GM19238 (cell line): ENCODE measurements around the gene VEGFB.

Experiments used
- DNase-seq: peaks from one replicate; pipeline ENCODE4 v3.0.0; 2011; ENCODE audit warnings: low spot score; ENCODE audit not compliant: insufficient read length

VEGFB gene, protein sequence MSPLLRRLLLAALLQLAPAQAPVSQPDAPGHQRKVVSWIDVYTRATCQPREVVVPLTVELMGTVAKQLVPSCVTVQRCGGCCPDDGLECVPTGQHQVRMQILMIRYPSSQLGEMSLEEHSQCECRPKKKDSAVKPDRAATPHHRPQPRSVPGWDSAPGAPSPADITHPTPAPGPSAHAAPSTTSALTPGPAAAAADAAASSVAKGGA

DNA sequence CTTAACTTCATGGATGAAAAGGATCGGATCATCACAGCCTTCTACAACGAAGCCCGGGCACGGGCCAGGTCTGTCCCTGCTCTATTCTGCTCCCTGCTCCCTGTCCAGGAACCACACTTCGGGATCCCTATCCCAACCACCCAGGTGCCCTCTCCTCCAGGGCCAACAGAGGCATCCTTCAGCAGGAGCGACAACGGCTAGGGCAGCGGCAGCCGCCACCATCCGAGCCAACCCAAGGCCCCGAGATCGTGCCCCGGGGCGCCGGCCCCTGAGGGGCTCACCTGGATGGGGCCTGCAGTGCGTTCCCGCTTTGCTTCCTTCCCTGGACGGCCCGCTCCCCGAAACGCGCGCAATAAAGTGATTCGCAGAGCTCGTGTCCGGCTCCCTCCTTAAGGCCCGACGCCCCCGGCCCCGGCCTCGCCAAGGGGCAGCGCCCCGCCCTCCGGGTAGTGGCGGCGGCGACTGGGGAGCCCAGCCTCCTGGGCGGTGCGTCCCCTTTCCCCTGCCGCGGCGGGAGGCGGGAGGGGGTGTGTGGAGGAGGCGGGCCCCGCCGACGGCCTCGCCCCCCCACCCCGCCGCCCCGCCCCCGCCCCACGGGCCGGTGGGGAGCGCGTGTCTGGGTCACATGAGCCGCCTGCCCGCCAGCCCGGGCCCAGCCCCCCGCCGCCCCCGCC, at the start of gene VEGFB:
VEGFB (plus strand) TSS at position 672 of the 674 bp plus-strand sequence. CDS start 250 bp downstream, outside the sequence.
- DNase-seq = peak; percentile 75

DNA sequence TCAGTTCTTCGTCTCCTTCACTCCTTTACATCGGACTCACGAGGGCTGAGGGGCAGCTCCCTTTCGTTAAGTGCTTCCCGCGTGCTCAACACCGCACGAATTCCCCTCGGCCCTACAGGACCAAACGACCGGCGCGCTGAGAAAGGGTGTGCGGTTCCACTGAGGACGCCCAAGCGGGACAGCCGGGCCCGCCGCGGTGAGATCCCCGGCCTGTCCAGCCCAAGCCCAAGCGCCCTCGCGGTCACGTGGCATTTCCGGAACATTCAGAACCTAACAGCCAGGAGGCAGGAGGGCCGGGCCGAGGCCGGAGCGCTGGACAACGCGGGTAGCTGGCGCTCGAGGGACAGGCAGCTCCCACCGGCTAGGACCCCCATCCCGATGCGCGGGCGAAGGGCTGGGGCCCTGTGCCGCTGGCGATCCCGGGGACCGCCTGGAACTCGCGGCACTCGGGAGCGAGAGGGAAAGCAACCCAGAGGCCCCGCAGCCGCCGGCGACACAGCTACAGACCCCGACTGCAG, 49.1 kb upstream of the VEGFB start:
- peak; percentile 28 for DNase-seq

DNA sequence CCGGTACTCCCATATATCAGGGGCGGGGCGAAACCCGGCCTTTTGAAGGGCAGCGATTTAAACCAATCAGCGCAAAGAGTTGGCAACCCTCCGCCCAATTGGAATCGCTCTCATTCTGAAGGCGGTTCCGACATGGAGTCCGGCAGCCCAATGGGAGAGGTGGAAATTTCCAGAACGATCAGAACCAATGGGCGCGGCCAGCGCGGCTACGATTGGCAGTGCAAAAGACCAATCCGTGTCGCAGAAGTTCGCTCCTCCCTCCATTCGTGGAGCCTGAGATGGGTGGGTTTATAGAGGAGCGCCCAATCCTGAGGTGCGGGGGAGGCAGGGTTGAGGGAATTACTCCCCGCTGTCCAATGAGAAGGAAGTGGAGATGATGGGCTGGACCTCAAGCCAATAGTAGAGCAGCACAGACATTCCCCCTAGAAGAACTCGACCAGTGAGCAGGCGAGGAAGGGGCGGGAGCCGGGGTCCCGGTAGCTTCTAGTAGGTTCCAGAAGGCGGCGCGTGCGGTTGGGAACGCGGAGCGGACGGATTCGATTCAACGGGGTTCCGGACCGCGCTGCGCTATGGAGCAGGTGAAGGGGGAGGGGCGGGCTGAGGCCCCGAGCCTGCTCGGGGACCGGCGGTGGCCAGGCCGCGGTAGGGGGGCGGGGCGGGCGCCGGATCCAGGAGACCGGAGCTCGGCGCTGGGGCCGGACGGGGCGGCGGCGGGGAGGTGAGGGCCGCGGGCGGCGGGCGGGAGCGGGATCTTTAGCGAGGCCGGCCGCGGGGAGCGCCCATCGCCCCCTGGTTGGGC, 48.5 kb upstream of the VEGFB start, which contains the start of gene STIP1:
STIP1 (plus strand) TSS at position 479 of the 799 bp plus-strand sequence; CDS start at position 570, 91 bp downstream.
- peak; percentile 98 for DNase-seq

DNA sequence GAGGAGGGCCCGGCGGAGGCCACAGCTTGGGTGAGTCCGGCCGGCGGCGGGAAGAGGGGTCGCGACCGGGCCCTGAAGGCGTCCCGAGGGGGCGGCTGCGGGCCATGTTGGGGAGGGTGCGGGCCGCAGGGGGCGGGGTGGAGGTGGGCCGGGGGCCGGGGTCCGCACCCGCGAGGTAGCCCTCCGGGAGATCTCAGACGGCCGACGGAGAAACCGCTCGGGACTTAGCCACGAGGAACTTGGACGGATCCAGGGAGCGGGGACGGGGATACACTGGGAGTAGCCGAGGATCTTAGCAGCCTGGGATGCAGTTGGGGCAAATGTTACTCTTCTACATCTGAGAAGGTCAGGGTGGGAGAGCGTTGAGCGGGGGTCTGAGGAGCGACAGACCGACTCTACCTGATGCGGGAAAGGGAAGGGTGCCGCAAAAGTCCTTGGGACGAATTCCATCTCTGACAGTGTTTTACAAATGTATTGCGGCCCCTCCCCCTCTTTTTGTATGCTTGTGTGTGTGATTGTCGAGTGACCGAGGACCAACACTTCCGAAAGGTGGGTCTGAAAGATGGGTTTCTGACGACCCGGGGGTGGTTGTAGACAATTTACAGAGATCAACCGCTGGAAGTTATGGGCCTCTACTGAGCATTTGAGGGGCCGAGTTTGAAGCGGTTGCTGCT, 47.8 kb upstream of the VEGFB start:
- DNase-seq = no peak

DNA sequence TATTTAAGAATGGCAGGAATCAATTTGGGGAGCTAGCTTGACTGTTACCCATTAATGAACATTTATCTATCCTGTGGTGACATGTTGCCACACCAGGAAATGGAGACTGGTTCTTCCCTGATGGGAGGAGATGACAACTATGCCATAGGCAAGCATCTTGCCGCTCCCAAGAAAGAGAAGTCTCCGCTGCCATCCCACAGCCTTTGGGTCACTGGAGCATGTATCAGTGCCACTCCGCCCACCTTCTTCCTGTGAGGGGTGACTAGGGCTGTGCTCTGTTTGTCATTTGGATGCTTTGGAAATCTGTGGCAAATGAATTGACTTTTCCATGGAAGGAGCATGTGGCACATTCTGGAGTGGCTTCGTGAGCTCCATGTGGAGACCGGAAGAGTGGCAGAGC, 42.0 kb upstream of the VEGFB start:
- DNase-seq = no peak

DNA sequence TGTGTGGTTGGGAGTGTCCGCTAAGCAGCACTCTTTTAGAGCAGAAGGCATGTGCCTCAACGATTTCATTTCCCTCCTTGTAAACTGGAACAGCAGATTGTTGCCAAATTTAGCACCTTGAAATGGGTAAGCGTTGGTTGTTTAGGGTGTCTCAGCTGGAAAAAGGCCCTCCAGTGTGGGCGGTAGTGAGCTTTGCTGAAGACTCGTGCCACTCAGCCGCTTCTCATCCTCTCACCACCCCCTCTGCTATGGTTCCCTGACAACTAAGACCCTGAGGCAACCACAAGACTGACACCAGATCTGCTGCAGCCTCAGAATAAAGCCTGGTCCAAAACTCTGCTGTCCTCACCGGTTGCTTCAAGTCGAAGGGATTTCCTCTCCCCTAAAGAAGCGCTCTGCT, 37.8 kb upstream of the VEGFB start:
- DNase-seq = no peak

DNA sequence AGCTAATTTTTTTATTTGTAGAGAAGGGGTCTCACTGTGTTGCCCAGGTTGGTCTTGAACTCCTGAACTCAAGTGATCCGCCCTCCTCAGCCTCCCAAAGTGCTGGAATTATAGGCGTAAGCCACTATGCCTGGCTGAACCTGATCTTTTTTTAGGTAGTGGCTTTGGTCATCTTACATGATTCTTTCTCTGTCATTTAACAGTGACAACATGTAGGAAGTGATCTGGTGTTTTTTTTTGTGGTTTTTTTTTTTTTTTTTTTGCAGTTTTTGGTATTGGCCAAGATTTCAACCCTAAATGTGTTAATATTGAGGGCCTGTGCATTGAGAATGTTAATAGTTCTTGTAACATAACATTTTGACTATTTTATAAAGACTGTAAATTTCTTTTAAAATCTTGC, 35.9 kb upstream of the VEGFB start:
- DNase-seq = no peak

DNA sequence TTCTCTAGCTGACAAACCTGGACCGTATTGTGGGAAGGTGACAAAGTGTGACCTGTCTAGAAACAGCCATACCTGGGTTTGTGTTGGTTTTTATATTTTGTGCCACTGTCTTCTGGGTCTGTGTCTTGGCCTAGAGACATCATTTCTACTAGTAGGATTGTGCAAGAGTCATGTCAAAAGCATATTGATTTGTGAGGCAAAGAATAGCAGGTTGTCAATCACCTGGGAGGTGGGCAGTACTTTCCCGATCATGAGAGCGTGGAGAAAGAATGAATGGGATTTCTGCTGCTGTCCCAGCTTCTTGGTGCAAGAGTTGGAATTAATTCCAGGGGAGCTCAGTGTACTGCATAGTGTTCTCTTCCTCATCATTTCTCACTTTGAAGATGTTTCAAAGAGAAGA, 32.8 kb upstream of the VEGFB start:
- DNase-seq = no peak

DNA sequence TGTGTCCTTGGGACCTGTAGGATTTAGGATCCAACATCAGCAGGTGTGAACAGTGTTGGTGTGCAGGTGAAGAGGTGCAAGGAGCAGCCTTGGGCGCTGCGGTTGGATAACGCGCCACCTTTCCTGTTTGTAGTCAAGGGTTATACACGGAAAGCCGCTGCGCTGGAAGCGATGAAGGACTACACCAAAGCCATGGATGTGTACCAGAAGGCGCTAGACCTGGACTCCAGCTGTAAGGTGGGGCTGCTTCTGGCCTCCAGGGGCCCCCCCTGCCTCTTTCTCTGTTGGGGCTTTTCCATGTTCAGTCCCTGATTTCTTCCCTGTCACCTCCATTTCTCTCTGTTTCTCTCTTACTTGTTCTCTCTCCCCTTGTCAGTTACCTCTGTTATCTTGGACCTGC, 31.4 kb upstream of the VEGFB start:
- DNase-seq = no peak

DNA sequence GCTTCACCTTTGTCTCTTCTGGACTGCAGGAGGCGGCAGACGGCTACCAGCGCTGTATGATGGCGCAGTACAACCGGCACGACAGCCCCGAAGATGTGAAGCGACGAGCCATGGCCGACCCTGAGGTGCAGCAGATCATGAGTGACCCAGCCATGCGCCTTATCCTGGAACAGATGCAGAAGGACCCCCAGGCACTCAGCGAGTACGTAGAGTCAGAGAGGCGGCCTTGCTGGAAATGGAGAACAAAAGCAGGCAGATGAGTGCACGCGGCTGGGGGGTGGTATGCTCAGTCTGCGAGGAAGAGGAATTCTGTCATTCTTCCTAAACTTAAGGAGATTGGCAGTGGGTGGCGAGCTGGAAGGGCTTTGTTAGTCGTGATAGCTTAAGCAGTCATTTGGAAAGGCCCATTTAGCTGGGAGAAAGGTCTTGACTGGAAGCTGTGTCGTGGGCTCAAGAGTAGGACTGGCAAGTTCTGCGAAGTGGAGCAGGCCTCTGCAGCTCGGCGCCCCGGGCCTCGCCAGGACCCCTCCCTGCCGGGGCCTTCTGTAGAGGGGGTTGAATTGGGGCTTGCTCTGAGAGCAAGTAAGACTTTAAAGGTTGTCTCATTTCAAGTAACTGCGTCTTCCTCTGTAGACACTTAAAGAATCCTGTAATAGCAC, 30.8 kb upstream of the VEGFB start:
- DNase-seq = no peak

DNA sequence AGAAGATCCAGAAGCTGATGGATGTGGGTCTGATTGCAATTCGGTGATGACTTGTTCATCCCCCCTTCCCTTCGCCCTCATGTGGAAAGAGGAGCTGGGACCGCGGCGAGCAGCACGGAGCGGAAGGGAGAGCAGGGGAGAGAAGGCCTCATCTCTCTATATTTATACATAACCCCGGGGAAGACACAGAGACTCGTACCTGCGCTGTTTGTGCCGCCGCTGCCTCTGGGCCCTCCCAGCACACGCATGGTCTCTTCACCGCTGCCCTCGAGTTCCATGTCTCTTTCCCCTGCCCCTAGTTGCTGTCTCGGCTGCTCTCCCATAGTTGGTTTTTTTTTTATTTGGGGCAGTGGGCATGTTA, 30.3 kb upstream of the VEGFB start:
- no peak for DNase-seq

DNA sequence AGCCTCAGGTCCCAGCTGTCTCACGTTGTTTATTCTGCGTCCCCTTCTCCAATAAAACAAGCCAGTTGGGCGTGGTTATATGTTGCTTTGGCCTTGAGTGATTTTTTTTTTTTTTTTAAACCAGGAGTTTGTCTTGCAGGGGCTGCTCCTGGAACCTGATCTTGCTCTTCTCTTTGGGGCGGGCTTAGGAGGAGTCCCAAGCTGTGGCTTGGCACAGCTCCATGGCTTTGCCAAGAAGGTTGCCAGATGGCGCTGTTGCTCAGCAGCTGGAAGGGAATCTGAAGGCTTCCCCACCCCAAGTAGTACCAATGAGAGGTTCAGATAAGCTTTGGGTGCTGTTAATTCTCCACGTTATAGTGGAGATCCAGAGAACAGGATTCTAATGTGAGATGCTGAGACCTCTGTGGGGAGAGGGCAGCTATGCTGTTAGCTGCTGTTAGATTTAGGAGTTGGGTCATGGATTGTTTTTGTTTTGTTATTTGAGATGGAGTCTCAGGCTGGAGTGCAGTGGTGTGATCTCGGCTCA, 29.9 kb upstream of the VEGFB start:
- peak; percentile 67 for DNase-seq

DNA sequence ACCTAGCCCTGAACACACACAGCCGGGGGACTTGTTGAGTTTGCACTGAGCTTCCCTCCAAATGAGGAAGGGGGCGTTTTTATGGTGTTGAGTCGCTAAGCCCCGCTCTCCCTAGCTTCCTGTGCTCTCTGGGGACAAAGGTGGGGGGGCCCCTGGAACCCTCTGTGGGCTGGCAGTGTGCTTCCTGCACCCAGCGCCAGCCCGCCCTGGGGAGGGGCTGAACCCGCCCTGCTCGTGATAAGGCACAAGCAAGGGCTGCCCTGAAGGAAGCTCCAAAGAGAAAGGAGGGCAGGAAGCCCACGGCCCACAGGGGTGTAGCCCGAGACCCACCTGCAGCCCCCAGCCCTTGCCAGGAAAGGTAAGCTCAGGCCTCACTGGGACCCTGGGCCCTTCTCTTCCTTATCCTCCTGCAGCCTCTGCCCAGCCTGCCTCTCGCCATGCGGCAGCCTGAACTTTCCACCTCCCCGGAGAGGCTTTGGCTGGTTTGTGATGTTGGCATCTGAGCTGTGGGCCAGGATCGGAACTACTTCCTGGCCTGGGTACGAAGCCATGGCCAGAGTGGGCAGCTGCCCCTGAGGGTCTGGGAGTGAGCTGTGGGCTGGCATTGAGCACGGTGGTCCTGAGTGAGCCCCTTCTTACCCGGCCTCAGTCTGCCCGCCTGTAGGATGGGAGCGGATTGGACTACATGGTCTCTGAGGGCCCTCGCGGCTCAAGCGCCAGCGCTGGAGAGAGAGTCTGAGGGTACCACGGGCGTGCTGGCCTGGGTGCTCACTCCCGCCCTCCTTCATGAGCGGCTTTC, 27.7 kb upstream of the VEGFB start, which contains the start of gene FERMT3:
FERMT3 (plus strand) TSS at position 265 of the 799 bp plus-strand sequence. CDS start 644 bp downstream, outside the sequence.
- DNase-seq = peak; percentile 71

DNA sequence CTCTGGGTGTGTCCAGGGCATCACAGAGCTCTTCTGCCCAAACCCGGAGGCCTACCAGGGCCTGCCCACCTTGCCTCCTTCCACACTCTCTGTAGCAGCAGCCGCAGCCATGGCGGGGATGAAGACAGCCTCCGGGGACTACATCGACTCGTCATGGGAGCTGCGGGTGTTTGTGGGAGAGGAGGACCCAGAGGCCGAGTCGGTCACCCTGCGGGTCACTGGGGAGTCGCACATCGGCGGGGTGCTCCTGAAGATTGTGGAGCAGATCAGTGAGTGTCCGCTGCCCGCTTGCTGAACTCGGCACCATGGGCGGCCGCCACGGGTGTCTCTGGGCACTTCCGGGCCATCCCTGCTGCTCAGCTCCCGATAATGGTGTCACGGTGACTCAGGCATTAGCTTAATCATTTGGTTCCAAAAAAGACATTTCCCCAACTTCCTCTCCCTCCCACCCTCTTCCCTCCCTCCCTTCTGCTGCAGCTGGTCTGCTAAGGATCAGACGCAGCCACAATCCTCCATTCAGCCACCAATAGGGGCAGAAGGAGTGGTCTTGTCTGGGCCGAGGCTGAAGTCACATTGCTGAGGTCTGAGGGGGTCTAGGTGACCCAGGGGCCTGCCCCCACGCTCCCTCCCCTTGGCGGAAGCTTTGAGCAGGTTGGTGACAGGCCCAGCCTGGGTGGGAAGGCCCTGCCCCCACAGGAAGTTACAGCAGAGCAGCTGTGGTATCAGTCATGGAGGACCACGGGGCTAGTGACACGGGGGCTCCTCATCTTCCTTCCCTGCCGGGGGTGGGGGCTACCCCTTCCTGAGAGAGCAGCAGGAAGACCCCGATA, 26.9 kb upstream of the VEGFB start:
- peak; percentile 98 for DNase-seq

DNA sequence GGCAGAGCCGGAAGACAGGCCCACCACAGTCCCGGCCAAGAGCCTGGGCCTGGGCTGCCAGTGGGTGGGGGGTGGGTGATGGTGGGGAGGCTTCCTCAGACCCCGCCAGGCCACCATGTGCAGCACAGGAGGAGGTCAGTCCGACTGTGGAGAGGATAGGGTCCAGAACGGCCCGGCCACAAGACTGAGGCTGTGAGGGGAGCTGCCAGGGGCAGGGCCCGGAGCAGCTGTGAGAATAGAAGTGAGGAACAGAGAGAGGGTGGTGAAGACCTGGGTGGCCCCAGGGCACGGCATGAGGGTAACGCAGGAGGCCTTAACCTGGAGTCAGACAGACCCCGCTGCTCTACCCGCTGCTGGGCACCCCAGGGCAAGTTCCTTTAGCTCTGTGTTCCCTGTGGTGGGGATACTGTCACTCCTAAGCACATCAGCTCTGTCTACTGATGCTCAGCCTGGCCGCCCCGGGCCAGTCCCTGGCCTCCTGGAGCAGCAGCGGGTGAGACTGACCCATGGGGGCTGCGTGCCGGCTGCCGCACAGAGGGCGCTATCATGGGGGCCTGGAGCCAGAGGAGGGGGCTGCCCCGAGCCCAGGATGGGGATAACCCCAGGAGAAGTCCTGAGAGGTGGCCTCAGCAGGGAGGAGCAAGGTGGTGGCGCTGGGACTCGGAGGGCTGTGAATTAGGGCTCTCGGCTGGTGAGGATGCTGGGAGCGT, 26.1 kb upstream of the VEGFB start:
- DNase-seq = no peak

DNA sequence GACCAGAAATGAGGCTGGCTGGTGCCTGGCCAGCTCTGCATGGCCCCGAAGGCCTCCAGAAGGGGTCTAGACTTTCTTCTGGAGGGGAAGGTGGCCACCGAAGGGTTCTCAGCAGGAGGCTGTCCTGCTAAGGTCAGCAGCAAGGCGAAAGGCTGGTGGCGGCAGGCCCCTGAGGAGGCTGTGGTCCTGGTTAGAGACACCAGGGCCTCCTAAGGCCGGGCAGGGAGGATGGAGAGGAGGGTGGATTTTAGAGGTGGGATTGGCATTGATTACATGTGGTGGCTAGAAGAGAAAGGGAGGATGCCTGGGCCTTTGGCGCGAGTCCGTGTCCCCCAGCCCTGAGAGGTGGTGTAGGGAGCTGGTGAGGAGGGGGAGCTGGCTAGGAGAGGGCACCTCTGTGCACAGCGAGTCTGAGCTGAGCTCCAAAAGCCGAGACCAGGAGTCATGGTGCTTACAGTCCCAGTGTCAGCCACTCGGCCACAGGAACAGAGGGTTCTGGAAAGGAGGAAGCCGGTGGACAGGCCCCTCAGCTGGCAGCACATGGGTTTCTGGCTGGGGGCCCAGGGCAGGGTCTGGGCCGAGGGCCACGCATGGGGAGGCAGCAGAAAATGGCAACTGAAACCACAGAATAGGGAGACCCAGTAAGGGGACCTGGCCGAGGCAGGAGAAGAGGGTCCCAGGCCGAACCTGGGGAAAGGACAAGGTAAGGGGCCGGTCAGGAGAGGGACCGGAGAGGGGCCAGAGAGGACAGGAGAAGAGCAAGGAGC, 25.4 kb upstream of the VEGFB start:
- DNase-seq = no peak

DNA sequence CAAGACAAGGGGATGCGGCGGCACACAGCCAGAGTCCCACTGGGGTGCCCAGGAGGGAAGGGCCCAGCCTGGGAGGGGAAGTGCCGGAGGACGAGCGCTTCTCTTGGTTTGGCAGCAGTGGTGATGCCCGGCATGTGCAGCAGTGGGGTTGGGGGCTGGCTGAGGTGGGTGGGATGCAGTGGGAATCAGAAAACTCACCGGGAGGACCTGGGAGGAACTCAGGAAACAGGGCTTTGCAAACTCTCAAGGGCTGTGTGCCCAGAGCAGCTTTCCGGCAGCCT, 24.9 kb upstream of the VEGFB start:
- DNase-seq = no peak
